HCT116 (cell line): ENCODE results near the gene ETS2. TPM values are rescaled to one million over a fixed set of nuclear protein-coding genes. Genes with fewer than 3 reads are reported as not detected.

Experiments used
- ATAC-seq: fragments of 200-7000 bp; cut with Tn5 transposase; 2 replicates; pipeline ENCODE4 v1.9.1; 2020; ENCODE audit warnings: mild to moderate bottlenecking, moderate library complexity
- BruUV-seq: library from RNA; stranded (reverse); fragments of 400-500 nt; replicated peaks from 2 replicates; lab custom pipeline; 2021; lab: Mats Ljungman, UMichigan
- CTCF ChIA-PET: fragments of 300-600 bp; sonication (Branson Sonifier 250); formaldehyde crosslinking; loops from one replicate; lab custom pipeline; 2021; ENCODE audit warnings: antibody characterized with exemption; lab: Charles Lee
- POLR2A ChIA-PET: fragments of 300-600, 350-600 bp; sonication (Branson Sonifier 250); formaldehyde crosslinking; loops from one replicate; lab custom pipeline; 2021; ENCODE audit warnings: antibody characterized with exemption; lab: Charles Lee
- RAD21 ChIA-PET, 2 experiments: fragments of 300-600 bp; sonication (Branson Sonifier 250); formaldehyde crosslinking; loops; one replicate each; lab custom pipeline; 2023; ENCODE audit warnings: low total read pairs in 2 of 2; ENCODE audit not compliant: uncharacterized antibody in 2 of 2, unreplicated experiment in 2 of 2, low non-redundant PET in 1 of 2; lab: Charles Lee
- DNase-seq: peaks from one replicate; pipeline ENCODE4 v3.0.0-alpha.2; 2010; ENCODE audit warnings: low read depth, low spot score
- H2AFZ ChIP-seq: fragments of 200-600 bp; shearing (Covaris generic), sonication (generic); 2 replicates; pipeline ENCODE4 v1.6.1; 2017; ENCODE audit warnings: low read depth, mixed run types, mixed read lengths, antibody characterized with exemption, low read length; ENCODE audit not compliant: poor library complexity, severe bottlenecking
- H3K27ac ChIP-seq: 2 replicates; pipeline ENCODE4 v1.5.1; 2012; ENCODE audit warnings: low read depth, low read length
- H3K27me3 ChIP-seq: fragments of 200-600 bp; sonication (generic); 2 replicates; pipeline ENCODE4 v1.6.1; 2016; ENCODE audit warnings: mixed run types, low read length, mixed read lengths; ENCODE audit not compliant: insufficient read depth
- H3K36me3 ChIP-seq, 2 experiments: fragments of 200-500 bp in 1 of 2; fragments of 200-600 bp in 1 of 2; sonication (Bioruptor generic) in 1 of 2; sonication (generic) in 1 of 2; 2 replicates each; pipeline versions ENCODE4 v1.5.1 to v1.6.1; 2014 to 2016; ENCODE audit warnings: low read length in 2 of 2, inconsistent platforms in 1 of 2, mixed read lengths in 1 of 2, mixed run types in 1 of 2; ENCODE audit not compliant: insufficient read depth in 2 of 2, control insufficient read depth in 1 of 2
- H3K4me1 ChIP-seq, 2 experiments: fragments of 200-600 bp in 1 of 2; sonication (generic) in 1 of 2; 2 replicates each; pipeline versions ENCODE4 v1.5.1 to v1.6.1; 2012 to 2017; ENCODE audit warnings: low read length in 2 of 2, inconsistent platforms in 1 of 2, mild to moderate bottlenecking in 1 of 2, mixed read lengths in 1 of 2, mixed run types in 1 of 2, moderate library complexity in 1 of 2; ENCODE audit not compliant: insufficient read depth in 2 of 2, control insufficient read depth in 1 of 2
- H3K4me2 ChIP-seq: fragments of 200-600 bp; sonication (generic); 2 replicates; pipeline ENCODE4 v1.6.1; 2017; ENCODE audit warnings: mixed run types, low read length, mixed read lengths
- H3K4me3 ChIP-seq, 2 experiments: fragments of 200-600 bp in 1 of 2; sonication (generic) in 1 of 2; replicated peaks in 1 of 2; 2 replicates each; pipeline ENCODE4 v1.5.1; 2011 to 2016; ENCODE audit warnings: low read length in 2 of 2, control low read depth in 1 of 2, low read depth in 1 of 2, mild to moderate bottlenecking in 1 of 2, mixed read lengths in 1 of 2, mixed run types in 1 of 2
- H3K79me2 ChIP-seq: fragments of 200-600 bp; sonication (generic); 2 replicates; pipeline ENCODE4 v1.6.1; 2017; ENCODE audit warnings: mild to moderate bottlenecking, mixed run types, low read length, moderate library complexity, mixed read lengths; ENCODE audit not compliant: insufficient read depth
- H3K9ac ChIP-seq: fragments of 200-600 bp; sonication (generic); 2 replicates; pipeline ENCODE4 v1.6.1; 2016; ENCODE audit warnings: low read length, mixed read lengths
- H3K9me2 ChIP-seq: fragments of 200-600 bp; sonication (generic), shearing (Covaris generic); 2 replicates; pipeline ENCODE4 v1.6.1; 2017; ENCODE audit warnings: mixed run types, mild to moderate bottlenecking, moderate library complexity; ENCODE audit not compliant: insufficient read depth
- H3K9me3 ChIP-seq, 2 experiments: fragments of 200-500 bp in 1 of 2; fragments of 200-600 bp in 1 of 2; sonication (Bioruptor generic) in 1 of 2; sonication (generic) in 1 of 2; 2 replicates each; pipeline ENCODE4 v1.6.1; 2014 to 2017; ENCODE audit warnings: low read length in 2 of 2, mixed read lengths in 2 of 2, inconsistent platforms in 1 of 2, low read depth in 1 of 2, mild to moderate bottlenecking in 1 of 2, mixed run types in 1 of 2, moderate library complexity in 1 of 2; ENCODE audit not compliant: control insufficient read depth in 1 of 2, insufficient read depth in 1 of 2
- H4K20me1 ChIP-seq: fragments of 200-600 bp; sonication (generic), shearing (Covaris generic); 2 replicates; pipeline ENCODE4 v1.6.1; 2017; ENCODE audit warnings: mixed run types, mild to moderate bottlenecking, moderate library complexity; ENCODE audit not compliant: insufficient read depth
- CBX3 ChIP-seq: IDR thresholded peaks from 2 replicates; pipeline ENCODE4 v1.6.1; 2012; ENCODE audit warnings: low read depth
- CEBPB ChIP-seq: IDR thresholded peaks from 2 replicates; pipeline ENCODE4 v1.6.1; 2012; ENCODE audit warnings: low read depth
- CTCF ChIP-seq, 3 experiments: fragments of 200-600 bp in 1 of 3; sonication (generic) in 1 of 3; IDR thresholded peaks in 2 of 3; conservative IDR thresholded peaks in 1 of 3; 2 replicates each; pipeline ENCODE4 v1.5.1; 2012 to 2017; ENCODE audit warnings: low read depth in 2 of 3, low read length in 2 of 3, antibody characterized with exemption in 1 of 3, borderline replicate concordance in 1 of 3, control low read depth in 1 of 3, mild to moderate bottlenecking in 1 of 3, mixed read lengths in 1 of 3, mixed run types in 1 of 3, moderate library complexity in 1 of 3; ENCODE audit not compliant: insufficient read depth in 1 of 3
- EGR1 ChIP-seq: IDR thresholded peaks from 2 replicates; pipeline ENCODE4 v1.6.1; 2012; ENCODE audit warnings: low read depth
- ELF1 ChIP-seq: IDR thresholded peaks from 2 replicates; pipeline ENCODE4 v1.6.1; 2012; ENCODE audit warnings: low read depth, borderline replicate concordance
- FOSL1 ChIP-seq: IDR thresholded peaks from 2 replicates; pipeline ENCODE4 v1.6.1; 2012; ENCODE audit warnings: low read depth
- JUND ChIP-seq: IDR thresholded peaks from 2 replicates; pipeline ENCODE4 v1.6.1; 2012
- MAX ChIP-seq: IDR thresholded peaks from 2 replicates; pipeline ENCODE4 v1.6.1; 2012
- POLR2A ChIP-seq: IDR thresholded peaks from 2 replicates; pipeline ENCODE4 v1.7.0; 2011; ENCODE audit warnings: borderline replicate concordance; ENCODE audit not compliant: insufficient read depth, insufficient read length; ENCODE audit errors: extremely low read depth
- POLR2AphosphoS5 ChIP-seq: IDR thresholded peaks from 2 replicates; pipeline ENCODE4 v1.6.1; 2011; ENCODE audit warnings: mild to moderate bottlenecking, low read depth, low read length, moderate library complexity
- RAD21 ChIP-seq: IDR thresholded peaks from 2 replicates; pipeline ENCODE4 v1.6.1; 2012; ENCODE audit warnings: low read depth, mild to moderate bottlenecking
- REST ChIP-seq: IDR thresholded peaks from 2 replicates; pipeline ENCODE4 v1.6.1; 2012; ENCODE audit warnings: low read depth
- SIN3A ChIP-seq: IDR thresholded peaks from 2 replicates; pipeline ENCODE4 v1.6.1; 2012; ENCODE audit warnings: low read depth
- SP1 ChIP-seq: IDR thresholded peaks from 2 replicates; pipeline ENCODE4 v1.6.1; 2012; ENCODE audit warnings: low read depth
- SRF ChIP-seq: IDR thresholded peaks from 2 replicates; pipeline ENCODE4 v1.6.1; 2012; ENCODE audit warnings: low read depth
- TCF7L2 ChIP-seq: IDR thresholded peaks from 2 replicates; pipeline ENCODE4 v1.7.0; 2011; ENCODE audit warnings: borderline replicate concordance, inconsistent platforms; ENCODE audit not compliant: insufficient read depth, insufficient read length; ENCODE audit errors: extremely low read depth
- YY1 ChIP-seq: IDR thresholded peaks from 2 replicates; pipeline ENCODE4 v1.6.1; 2011; ENCODE audit warnings: low read length, low read depth, moderate library complexity, mild to moderate bottlenecking; ENCODE audit not compliant: insufficient replicate concordance; ENCODE audit errors: extremely low read depth
- ZBTB33 ChIP-seq: IDR thresholded peaks from 2 replicates; pipeline ENCODE4 v1.6.1; 2011; ENCODE audit warnings: mild to moderate bottlenecking, low read length, moderate library complexity; ENCODE audit not compliant: insufficient replicate concordance; ENCODE audit errors: extremely low read depth
- ZNF274 ChIP-seq: fragments of 200-500 bp; sonication (Bioruptor generic); IDR thresholded peaks from 2 replicates; pipeline ENCODE4 v1.6.1; 2014; ENCODE audit warnings: mild to moderate bottlenecking, low read depth, low read length, inconsistent platforms
- intact Hi-C: fragments of 100-400 bp; cut with micrococcal nuclease; formaldehyde crosslinking; loops from 2 replicates; pipeline ENCODE4 v1.10.0; 2022
- total RNA-seq: library from RNA; stranded (reverse); gene quantifications from one replicate; pipeline ENCODE4 v1.2.1, GENCODE V29; 2021; ENCODE audit not compliant: unreplicated experiment

ETS2 gene
- total RNA-seq, 1 experiment from 2014 or later, result 32.9 TPM

- intact Hi-C loops, result no loop called here
- no TSS peak for BruUV-seq
- Histone ChIP-seq H2AFZ (no peak overlapping the region), H3K4me2 (no peak overlapping the region), H3K4me1 (0 out of 4 replicates have a peak, but pooled peaks cover 0 to 3% of the 10 kb centered on the region in 2 experiments), H3K4me3 (no peak overlapping the region), H4K20me1 (no peaks in the 10 kb centered on the region), H3K9ac (no peak overlapping the region), H3K9me2 (no peaks in the 10 kb centered on the region), H3K27me3 (no peaks in the 10 kb centered on the region), H3K79me2 (no peaks in the 10 kb centered on the region), H3K9me3 (no peaks in the 10 kb centered on the region), H3K36me3 (no peaks in the 10 kb centered on the region)
- ChIA-PET CTCF (no interaction called here), RAD21 (no interaction called here)
- ATAC-seq, result no peak
- TF ChIP-seq CBX3 (no peak), SIN3A (no peak), REST (no peak), FOSL1 (no peak), CEBPB (no peak), SP1 (no peak), SRF (no peak), TCF7L2 (no peak), JUND (no peak), POLR2A (no peak), ZNF274 (no peak), ZBTB33 (no peak), YY1 (no peak), CTCF (IDR thresholded peaks at IDR 0.05 in 2 of 3, conservative IDR thresholded peaks at IDR 0.05 in 1 of 3; ENCODE audit: borderline replicate concordance in 1 of 3, insufficient read depth in 1 of 3, low read depth in 2 of 3, low read length in 2 of 3) (no peak), MAX (no peak), EGR1 (no peak), POLR2AphosphoS5 (no peak), RAD21 (no peak), ELF1 (no peak)
- TF ChIP-seq, all 23 proteins: peak for 0
- POLR2A ChIA-PET, result no interaction called here
- DNase-seq, result no peak
- H3K27ac ChIP-seq, result no peak overlapping the region
Measured at GRCh38 chr21:38861056-38861455, 55.3 kb downstream of the ETS2 start.
